GM19035 (cell line): ENCODE data around the gene PIERCE2.
"Not testable (repeated sequence)": the region's sequence is repeated elsewhere in the genome, so short reads cannot be mapped to it uniquely, and the experiment has no call there.

Source experiments
- ATAC-seq: cut with Tn5 transposase; IDR thresholded peaks from one replicate; pipeline ENCODE4 v1.9.1; 2021; ENCODE audit not compliant: unreplicated experiment

PIERCE2 gene, protein sequence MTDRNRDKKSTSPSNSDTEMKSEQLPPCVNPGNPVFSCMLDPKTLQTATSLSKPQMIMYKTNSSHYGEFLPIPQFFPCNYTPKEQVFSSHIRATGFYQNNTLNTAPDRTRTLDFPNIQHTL

DNA sequence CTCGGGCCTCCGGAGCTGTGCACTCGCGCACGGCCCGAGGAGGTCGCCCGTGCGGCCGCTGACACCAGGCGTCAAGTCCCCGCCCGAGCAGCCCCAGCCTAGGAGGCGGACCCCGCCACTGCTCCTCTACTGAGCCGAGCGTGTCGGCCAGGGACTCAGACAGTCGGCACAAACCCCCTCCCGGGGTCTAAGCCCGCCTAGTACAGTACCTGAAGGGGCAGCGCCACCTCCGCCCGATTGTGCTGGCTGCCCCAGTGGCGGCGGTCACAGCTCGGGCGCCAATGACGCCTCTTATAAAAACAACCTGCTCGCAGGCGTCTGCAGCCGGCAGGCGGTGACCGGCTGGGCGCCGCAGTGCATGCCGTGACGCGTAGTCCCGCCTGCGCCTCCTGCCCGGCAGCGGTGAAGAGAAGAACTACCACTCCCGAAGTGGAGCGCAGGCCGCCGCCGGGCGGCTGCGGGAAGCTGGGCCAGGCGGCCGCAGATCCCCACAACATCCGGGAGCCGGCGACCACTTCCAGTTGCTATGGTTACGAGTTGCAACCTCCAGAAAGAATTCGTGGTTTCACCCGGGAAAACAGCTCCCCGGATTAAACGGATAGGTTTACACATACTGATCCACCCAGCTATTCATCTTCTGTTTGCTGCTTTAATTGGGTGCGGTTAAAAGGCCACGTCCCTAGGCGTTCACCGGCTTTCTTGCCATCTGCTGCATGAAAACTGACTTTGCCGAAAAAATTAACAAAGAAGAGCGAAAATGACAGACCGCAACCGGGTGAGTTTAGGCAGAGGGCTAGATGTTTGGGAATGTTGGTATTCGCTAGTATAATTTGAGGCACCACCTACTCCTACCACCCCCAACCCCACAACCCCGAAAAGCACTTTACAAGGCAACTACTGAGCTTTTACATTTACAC, at the start of gene PIERCE2, which contains the start of gene CCPG1:
Gene PIERCE2, plus strand, starts transcription at position 484 of the 917 bp plus-strand sequence. Its CDS starts 274 bp downstream, at position 758.
Gene CCPG1, minus strand, starts transcription at position 348 of the 917 bp plus-strand sequence. CDS start 18,935 bp downstream, outside the sequence.
- ATAC-seq = peak; percentile 94

DNA sequence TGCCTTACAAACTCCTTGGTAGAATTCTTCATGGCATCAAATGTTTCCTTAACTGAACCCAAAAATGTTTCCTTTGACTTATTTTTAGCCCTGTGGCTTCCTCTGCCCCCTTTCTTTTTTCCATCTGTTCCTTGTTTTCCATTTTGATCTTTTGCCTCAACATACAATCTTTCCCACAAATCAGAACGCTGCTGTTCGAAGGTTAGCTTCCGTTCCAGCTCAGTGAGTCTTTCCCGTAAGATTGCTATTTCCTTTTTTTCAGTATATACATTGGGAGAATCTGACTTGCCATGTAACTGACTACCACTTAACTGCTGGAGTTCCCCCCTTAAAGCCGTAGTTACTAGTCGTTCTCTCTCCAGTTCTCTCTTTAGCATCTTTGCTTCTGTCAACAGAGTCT, 48.0 kb upstream of the PIERCE2 start:
- no peak for ATAC-seq

DNA sequence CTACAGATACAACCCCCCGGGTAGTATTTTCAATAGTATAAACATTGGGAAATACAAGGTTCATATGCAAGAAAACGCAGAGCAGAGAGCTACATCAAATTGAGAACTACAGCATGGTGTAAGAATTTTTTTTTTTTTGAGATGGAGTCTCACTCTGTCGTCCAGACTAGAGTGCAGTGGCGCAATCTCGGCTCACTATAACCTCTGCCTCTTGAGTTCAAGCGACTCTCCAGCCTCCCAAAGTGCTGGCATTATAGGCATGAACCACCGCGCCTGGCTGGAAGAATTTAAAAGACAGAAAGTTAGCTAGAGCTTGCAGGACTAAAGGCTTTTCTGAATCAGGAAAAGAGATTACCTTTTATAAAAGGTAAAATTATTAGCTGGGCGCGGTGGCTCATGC, 47.2 kb upstream of the PIERCE2 start:
- ATAC-seq = no peak

DNA sequence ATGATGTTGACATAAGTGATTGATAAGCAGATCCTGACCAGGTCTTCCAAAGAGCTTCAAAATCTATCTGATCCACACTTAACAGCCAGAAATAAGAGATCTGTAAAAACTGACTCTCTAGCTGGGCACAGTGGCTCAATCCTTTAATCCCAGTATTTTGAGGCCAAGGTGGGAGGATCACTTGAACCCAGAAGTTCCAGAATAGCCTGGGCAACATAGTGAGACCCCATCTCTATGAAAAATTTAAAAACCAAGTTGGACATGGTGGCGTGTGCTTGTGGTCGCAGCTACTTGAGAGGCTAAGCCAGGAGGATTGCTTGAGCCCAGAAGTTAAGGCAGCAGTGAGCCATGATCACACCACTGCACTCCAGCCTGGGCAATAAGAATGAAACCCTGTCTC, 45.7 kb upstream of the PIERCE2 start:
- ATAC-seq = no peak

DNA sequence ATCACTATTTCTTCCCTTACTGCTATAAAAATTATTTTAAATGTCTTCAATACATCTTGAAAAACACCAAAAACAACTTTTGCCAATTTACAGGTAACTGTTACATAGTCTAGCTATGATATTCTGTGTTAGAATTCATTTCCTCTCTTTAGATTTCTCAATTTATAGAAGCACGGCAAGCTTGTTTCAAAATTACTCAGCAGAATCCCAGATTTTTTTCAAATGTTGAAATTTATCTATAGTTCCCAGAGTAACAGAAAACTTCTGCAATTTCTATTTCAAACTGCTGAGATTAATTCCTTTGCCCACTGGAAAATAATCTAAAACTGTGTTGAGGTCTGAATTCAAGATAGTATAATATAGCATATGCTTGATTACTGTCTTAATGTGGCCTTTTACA, 41.3 kb upstream of the PIERCE2 start:
- no peak for ATAC-seq

DNA sequence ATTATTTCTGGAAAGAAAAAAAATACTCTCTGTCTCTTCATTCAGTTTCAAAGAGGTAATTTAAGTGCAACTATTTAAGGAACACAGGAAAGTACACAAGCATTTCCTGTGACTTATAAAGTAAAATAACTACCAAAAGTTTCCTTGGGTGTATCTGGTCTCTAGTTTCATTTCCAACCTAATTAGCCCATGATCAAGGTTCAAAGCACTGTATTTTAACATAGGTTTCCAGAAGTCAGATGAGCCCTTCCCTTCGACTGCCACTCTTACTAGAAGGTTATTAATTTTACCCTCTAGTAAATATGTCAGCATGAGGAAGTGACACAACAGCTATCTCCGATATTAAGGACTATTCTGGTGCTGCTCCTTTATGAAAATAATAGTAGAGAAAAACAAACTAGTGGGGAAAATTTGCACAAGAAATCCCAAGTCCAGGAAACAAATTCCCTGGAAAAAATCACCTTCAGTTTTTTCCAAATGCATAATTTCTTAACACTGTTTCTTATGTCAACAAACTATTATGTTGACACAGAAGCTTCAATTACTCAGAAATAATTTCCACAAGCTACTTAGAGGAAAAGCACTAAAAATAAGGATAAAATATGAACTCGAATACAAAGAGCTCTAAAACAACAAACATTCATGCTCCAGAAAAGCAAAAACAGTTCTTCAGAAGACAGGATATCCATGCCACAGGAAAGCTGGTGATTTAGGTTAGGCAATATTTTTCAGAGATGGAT, 35.4 kb upstream of the PIERCE2 start:
- ATAC-seq = peak; percentile 57

DNA sequence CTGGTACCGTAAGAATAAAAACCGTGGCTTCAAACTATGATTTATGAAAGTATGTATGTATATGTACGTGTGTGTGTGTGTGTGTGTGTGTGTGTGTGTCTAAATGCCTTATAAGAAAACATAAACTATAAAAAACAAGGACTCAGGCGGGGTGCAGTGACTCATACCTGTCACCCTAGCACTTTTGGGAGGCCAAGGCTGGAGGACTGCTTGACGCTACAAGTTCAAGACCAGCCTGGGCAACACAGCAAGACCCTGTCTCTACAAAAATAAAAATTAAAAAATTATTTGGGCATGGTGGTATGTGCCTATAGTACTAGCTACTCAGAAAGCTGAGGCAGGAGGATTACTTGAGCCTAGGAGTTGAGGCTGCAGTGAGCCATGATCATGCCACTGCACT, 29.2 kb upstream of the PIERCE2 start:
- ATAC-seq = no peak

DNA sequence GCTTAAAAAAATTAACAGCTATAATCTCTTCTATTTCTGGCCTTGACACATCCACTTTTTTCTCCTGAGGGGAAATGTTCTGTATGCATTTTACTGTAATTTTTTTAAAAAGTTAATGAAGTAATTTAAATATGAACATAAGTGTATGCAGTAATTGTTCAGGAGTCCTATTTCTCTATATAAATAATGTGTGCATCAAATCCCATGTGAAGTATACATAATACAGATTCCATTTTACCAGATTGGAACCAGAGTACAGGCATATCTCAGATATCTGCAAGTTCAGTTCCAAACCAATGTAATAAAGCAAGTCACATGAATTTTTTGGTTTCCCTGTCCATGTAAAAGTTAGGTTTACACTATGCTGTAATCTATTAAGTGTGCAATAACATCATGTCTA, 26.7 kb upstream of the PIERCE2 start:
- ATAC-seq = no peak

DNA sequence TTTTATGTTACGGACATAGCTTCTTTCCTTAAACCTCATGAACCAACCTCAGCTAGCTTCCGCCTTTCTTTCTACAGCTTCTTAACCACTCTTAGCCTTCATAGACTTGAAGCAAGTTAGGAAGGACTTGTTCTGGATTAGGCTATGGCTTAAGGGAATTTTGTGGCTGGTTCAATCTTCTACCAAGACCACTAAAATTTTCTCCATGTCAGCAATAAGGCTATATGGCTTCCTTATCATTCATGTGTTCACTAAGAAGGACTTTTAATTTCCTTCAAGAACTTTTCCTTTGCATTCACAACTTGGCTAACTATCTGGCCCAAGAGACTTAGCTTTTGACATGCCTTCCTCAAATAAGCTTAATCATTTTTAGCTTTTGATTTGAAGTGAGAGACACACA, 24.6 kb upstream of the PIERCE2 start:
- ATAC-seq = no peak

DNA sequence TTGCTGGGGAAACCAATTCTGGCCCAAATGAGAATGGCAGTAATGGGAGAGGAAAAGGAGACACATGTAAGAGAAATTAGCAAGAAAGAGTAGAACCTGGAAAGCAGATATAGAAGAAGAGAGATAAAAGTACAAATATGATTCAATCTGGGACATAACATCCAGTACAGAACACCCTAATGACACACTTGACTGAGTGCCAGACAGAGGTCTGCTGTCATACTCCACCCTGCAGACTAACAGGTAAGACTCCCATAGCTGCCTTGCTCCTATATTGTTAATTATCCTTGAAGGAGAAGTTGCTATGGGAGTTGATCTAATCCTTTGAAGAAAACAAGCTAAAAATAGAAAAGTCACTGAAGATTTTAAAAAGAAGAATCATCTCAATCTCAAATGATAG, 21.3 kb upstream of the PIERCE2 start:
- no peak for ATAC-seq

DNA sequence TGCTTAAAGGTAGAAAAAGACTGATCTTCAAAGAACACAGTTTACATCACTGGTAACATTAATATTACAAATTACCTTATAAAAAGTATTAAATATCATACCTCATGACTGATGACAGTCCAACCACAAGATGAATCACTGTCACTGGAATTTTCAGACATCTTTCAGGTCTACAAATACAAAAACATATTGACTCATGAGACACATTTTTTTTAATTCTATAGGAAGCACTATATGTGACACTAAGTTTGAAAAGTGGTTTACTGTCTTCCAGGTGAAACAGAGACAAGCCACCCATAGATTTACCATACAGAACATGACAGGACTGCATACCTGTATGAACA, 19.1 kb upstream of the PIERCE2 start:
- ATAC-seq = no peak

DNA sequence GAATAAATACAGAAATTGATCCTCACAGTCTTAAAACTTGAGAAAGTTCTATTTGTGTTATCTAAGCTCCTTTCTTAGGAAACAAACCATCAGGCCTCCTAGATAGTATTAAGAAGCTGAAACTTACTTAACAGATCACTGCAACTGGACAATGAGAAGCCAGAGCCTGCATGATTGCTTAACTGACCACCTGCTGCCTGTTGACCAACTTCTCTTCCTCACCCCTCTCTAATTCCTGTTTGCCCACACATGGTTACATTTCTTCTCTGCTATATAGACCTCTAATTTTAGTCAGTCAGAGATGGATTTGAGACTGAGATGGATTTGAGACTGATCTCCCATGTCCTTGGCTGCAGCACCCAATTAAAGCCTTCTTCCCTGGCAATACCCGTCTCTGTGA, 13.6 kb upstream of the PIERCE2 start:
- ATAC-seq = no peak

DNA sequence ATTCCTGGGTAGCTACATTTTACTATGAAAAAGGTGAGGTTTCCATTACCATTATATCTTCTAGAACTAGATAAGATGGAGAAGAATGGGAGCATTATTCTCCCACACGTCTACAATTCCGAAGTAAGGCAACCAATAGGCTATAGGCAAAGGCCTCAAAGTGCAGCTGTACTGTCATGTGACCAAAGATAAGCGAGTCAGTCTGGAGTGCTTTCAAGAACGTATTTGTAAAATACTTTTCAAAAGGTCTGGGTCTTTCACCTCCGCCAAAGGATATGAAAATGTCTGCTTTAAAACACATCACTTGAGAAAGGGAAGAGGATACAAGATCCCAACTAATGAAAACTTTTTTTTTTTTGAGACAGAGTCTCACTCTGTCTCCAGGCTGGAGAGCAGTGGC, 10.1 kb upstream of the PIERCE2 start:
- no peak for ATAC-seq

DNA sequence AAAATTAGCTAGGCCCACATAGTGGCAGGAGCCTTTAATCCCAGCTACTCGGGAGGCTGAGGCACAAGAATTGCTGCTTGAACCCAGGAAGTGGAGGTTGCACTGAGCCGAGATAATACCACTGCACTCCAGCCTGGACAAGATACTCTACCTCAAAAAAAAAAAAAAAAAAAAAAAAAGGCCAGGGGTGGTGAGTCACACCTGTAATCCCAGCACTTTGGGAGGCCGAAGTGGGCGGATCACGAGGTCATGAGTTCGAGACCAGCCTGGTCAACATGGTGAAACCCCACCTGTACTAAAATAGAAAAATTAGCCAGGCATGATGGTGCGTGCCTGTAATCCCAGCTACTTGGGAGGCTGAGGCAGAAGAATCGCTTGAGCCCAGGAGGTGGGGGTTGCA, 8.2 kb upstream of the PIERCE2 start:
- ATAC-seq = not testable (repeated sequence)

DNA sequence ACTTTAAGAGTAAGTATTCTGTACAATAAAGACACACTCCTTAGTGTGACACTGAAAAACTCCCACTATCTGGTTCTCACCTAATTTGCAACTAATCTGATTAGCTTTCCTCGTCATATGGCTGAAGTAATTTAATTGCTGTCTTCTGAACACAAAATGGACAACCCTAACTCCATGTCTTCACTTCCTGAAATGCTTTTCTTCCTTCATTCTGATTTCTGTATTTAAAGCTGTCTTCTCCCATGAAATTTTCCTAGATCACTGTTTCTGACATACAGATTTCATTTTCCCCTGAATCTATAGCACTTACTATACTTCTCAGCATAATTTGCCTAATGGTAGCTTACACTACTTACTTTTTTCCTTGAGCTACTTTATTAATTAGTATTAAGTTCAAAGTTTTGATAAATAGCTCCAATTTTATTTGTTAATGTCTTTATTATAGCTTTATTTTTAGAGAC, 6.5 kb upstream of the PIERCE2 start:
- no peak for ATAC-seq

DNA sequence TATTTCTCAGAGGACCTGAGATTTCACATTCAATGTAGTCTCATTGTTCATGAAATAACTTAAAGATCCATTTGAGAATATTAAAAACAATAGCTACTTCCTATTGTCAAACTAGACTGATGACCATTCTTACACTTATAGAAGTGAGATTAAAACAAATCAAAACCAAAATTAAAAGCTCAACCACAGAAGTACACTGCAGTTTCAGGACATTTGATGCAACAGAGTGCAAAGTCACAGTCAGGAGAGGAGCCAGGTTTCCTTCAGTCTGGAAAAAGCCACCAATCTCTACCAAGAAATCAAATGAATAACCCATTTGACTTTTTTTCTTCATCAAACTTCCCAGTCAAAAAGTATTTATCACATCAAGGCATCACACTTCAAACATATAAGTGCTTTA, 5.6 kb upstream of the PIERCE2 start:
- no peak for ATAC-seq

DNA sequence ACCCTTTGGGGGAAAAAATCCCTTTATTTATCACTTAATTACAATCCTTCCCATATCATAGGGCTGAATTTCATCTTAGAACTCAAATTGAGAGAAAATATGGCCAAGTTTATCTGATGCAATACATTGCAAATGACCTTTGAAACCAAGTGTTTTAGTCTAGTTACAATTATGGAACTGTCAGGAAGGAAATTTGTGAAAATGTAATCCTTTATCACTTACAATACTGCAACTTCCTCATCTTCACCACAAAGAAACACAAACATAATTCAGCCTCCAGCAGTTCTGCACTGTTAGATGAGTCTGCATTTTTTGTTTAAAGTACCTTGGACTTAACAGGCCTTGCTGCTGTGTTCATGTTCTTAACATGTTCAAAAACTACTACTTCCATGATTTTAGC, 4.8 kb upstream of the PIERCE2 start:
- no peak for ATAC-seq

DNA sequence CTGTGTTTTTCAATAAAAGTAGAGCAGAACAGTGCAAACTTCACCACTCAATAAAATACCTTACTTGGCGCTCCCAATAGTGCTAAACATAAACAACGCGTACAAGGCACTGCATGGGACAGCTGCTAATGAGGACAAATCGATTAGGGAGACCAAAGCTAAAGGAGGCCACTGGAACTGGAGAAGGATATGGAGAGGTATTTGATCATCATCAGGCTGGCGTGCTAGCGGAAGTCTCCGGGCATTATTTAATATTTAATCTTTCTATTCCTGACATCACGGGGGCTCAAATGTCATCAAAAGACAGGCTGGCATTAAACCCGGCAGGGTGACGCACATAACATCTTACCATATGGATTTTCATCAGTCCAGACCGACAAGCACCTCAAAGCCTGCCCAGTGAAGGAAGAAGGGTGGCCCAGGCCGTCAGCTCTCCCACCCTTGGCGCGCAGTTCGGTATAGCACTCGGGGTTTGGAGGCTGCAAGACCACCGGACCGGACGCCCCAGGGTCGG, 740 bp upstream of the PIERCE2 start:
- ATAC-seq = peak; percentile 1

DNA sequence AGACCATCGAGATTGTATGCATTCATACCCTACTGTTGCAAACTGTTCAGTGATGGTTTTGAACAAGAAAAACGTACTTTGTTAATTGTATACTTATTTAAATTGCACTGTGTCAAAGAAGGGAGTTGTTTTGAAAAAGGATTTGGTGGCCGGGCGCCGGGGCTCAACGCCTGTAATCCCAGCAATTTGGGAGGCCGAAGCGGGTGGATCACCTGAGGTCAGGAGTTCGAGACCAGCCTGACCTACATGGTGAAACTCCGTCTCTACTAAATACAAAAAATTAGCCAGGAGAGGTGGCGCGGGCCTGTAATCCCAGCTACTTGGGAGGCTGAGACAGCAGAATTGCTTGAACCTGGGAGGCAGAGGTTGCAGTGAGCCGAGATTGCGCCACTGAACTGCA, 681 bp downstream of the PIERCE2 start:
- ATAC-seq = not testable (repeated sequence)

DNA sequence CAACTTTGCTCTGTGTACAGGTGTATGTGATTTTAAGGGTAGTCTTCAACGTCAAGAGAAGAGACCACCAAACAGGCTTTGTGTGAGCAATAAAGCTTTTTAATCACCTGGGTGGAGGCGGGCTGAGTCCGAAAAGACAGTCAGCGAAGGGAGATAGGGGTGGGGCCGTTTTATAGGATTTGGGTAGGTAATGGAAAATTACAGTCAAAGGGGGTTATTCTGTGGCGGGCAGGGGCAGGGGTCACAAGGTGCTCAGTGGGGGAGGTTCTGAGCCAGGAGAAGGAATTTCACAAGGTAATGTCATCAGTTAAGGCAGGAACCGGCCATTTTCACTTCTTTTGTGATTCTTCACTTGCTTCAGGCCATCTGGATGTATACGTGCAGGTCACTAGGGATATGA, 9.4 kb downstream of the PIERCE2 start:
- not testable (repeated sequence) for ATAC-seq

DNA sequence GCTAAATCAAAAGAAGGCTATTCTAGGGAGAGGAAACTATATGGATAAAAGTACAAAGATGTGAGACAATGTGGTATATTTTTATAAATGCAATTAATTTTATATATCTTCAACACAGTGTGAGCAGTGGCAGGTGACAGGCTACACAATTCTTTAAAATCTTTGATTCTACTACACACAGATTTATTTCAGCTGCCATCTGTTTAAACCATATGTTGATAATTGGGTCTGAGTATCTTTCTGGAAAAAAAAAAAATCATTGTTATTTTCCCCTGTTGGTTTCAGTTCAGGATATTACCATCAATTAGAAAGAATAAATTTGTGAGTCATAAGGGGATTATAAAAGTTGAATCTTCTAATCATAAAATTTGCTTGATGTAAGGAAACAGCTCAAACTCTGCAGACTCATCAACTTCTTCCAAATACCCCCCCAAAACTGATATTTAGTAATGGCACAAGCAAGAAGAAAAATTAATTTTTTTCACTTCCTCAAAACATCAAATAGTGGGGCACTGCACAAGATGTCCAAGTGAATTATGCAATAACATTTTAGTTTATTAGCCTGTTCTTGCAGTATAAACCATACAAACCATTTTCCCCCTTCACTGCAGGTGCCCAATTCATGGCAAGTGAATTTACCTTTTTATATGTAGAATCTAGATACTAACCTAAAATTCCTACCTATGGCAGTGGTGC, 12.0 kb downstream of the PIERCE2 start:
- ATAC-seq = no peak
